ENCODE results near the gene SLC18A2.
"Not testable (repeated sequence)": the region's sequence is repeated elsewhere in the genome, so short reads cannot be mapped to it uniquely, and the experiment has no call there.

The SLC18A2 gene

GRCh38 chr10:117294039-117294645, 53.2 kb downstream of the SLC18A2 start:
- no peak for TF ChIP-seq CTCF (IDR thresholded peaks at IDR 0.05; ENCODE audit: low read length, missing control alignments)
- no peak for DNase-seq (ENCODE audit: low read depth)
- no peak overlapping the region for H3K4me3 ChIP-seq (replicated peaks; ENCODE audit: low read depth, low read length)

- TF ChIP-seq CTCF (IDR thresholded peaks at IDR 0.05; ENCODE audit: low read length, missing control alignments) = no peak
- no peak for DNase-seq (ENCODE audit: low read depth)
- no peak overlapping the region for H3K4me3 ChIP-seq (replicated peaks; ENCODE audit: low read depth, low read length)
These were observed 53.8 kb downstream of the SLC18A2 start for GRCh38 chr10:117294735-117295134.

DNA sequence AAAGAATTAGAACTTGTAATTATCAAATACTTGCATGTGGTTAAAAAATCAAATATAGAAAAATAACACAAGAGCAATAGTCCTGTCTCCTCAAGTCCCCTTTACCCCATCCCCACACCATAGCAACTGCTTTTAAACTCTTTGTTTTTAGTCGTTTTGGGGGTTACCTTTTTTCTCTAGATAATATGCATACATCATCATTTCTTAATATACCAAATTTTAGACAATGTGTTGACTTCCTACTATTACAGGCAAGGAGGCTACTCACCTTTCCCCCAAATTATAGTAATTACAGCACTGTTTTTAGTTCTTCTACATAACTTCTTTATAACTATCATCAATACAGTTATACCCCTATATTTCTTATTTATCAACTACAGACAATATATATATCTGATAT, 57.3 kb downstream of the SLC18A2 start:
- no peak for TF ChIP-seq CTCF (IDR thresholded peaks at IDR 0.05; ENCODE audit: low read length, missing control alignments)
- DNase-seq (ENCODE audit: low read depth) = no peak
- no peak overlapping the region for H3K4me3 ChIP-seq (replicated peaks; ENCODE audit: low read depth, low read length)

DNA sequence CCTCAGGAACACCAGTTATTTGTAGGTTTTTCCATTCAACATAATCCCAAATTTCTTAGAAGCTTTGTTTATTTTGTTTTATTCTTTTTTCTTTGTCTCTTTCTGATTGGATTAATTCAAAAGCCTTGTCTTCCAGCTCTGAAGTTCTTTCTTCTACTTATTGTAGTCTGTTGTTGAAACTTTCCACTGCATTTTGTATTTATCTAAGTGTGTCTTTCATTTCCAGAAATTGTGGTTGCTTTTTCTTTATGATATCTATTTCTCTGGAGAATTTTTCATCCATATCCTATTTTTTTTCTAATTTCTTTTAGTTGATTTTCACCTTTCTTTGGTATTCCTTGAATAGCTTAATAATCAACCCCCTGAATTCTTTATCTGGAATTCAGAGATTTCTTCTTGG, 58.5 kb downstream of the SLC18A2 start:
- H3K4me3 ChIP-seq (replicated peaks; ENCODE audit: low read depth, low read length) = no peak overlapping the region
- TF ChIP-seq CTCF (IDR thresholded peaks at IDR 0.05; ENCODE audit: low read length, missing control alignments) = no peak
- DNase-seq (ENCODE audit: low read depth) = no peak

DNA sequence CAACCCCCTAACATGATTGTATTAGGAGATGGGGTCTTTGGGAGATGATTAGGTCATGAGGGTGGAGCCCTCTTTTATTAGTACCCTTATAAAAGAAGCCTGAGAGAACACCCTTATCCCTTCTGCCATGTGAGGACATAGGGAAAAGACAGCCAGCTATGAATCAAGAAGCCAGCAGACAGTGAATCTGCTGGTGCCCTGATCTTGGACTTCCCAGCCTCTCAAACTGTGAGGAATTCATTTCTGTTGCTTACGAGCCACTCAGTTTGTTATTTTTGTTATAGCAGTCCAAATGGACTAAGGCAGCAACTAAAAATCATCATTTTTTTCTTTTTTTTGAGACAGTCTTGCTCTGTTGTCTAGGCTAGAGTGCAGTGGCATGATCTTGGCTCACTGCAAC, 59.8 kb downstream of the SLC18A2 start:
- no peak overlapping the region for H3K4me3 ChIP-seq (replicated peaks; ENCODE audit: low read depth, low read length)
- DNase-seq (ENCODE audit: low read depth) = no peak
- TF ChIP-seq CTCF (IDR thresholded peaks at IDR 0.05; ENCODE audit: low read length, missing control alignments) = no peak

DNA sequence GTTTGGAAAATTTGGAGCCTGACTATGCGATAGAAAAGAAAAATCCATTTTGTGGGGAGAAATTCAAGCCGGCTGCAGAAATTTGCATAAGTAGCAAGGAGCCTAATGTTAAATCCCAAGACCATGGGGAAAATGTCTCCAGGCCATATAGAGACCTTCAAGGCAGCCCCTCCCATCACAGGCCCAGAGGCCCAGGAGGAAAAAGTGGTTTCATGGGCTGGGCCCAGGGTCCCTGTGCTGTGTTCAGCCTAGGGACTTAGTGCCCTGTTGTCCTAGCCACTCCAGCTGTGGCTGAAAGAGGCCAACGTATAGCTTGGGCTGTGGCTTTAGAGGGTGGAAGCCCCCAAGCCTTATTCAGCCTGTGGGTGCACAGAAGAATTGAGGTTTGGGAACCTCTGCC, 62.5 kb downstream of the SLC18A2 start:
- DNase-seq (ENCODE audit: low read depth); H3K4me3 ChIP-seq (replicated peaks; ENCODE audit: low read depth, low read length): not testable (repeated sequence)

DNA sequence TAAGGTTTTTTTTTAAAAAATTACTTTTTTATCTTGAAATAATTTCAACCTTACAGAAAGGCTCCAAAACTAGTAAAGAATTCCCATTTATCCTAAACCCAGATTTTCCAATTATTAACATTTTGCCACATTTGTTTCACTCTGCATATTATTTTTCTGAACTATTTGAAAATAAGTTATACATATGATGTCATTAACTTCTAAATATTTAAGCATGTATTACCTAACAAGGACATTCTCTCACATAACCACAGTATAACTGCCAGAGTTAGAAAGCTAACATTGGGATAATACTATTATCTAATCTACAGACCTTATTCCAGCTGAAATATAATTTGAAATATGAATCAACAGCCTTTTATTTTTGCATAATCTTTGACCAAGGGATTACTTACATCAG, 65.8 kb downstream of the SLC18A2 start:
- TF ChIP-seq CTCF (IDR thresholded peaks at IDR 0.05; ENCODE audit: low read length, missing control alignments) = no peak
- H3K4me3 ChIP-seq (replicated peaks; ENCODE audit: low read depth, low read length) = no peak overlapping the region
- DNase-seq (ENCODE audit: low read depth) = no peak

Measured in fibroblast of pulmonary artery (primary cell).